Liver (tissue), 9 donors: ENCODE results near the gene ORC3. TPM values are rescaled to one million over a fixed set of nuclear protein-coding genes. Genes with fewer than 3 reads are reported as not detected.

Source experiments
- DNase-seq: peaks from one replicate; pipeline ENCODE4 v3.0.0-alpha.2; 2017; ENCODE audit warnings: low spot score
- H3K27ac ChIP-seq, 2 donors: one replicate each; pipeline ENCODE4 v1.7.0; 2013; ENCODE audit warnings: inconsistent platforms in 2 of 2, low read length in 2 of 2, control low read depth in 1 of 2, low read depth in 1 of 2, mild to moderate bottlenecking in 1 of 2
- H3K27me3 ChIP-seq, 4 donors: one replicate each; pipeline versions ENCODE4 v1.6.1 to v1.7.0; 2013; ENCODE audit warnings: low read length in 3 of 4, inconsistent platforms in 1 of 4, mild to moderate bottlenecking in 1 of 4, moderate library complexity in 1 of 4; ENCODE audit not compliant: control insufficient read depth in 4 of 4, insufficient read depth in 4 of 4
- H3K36me3 ChIP-seq, 4 donors: one replicate each; pipeline versions ENCODE4 v1.6.1 to v1.7.0; 2013; ENCODE audit warnings: low read length in 3 of 4, mild to moderate bottlenecking in 3 of 4, low read depth in 1 of 4, moderate library complexity in 1 of 4; ENCODE audit not compliant: control insufficient read depth in 4 of 4, insufficient read depth in 3 of 4
- H3K4me1 ChIP-seq, 4 donors: one replicate each; pipeline versions ENCODE4 v1.6.1 to v1.7.0; 2013; ENCODE audit warnings: low read length in 3 of 4, mild to moderate bottlenecking in 3 of 4, moderate library complexity in 1 of 4; ENCODE audit not compliant: control insufficient read depth in 4 of 4, insufficient read depth in 4 of 4
- H3K4me3 ChIP-seq, 3 donors: one replicate each; pipeline versions ENCODE4 v1.6.1 to v1.7.0; 2013; ENCODE audit warnings: low read length in 3 of 3, control low read depth in 1 of 3, low read depth in 1 of 3, mild to moderate bottlenecking in 1 of 3
- H3K9ac ChIP-seq, 2 donors: one replicate each; pipeline ENCODE4 v1.7.0; 2013; ENCODE audit warnings: low read length in 2 of 2, mild to moderate bottlenecking in 2 of 2, moderate library complexity in 2 of 2, control low read depth in 1 of 2, low read depth in 1 of 2
- H3K9me3 ChIP-seq, 4 donors: one replicate each; pipeline versions ENCODE4 v1.6.1 to v1.7.0; 2013; ENCODE audit warnings: low read length in 3 of 4; ENCODE audit not compliant: control insufficient read depth in 4 of 4
- ATF3 ChIP-seq: IDR thresholded peaks from 2 replicates; pipeline ENCODE4 v1.6.1; 2016; ENCODE audit warnings: antibody characterized with exemption
- EGR1 ChIP-seq, 2 donors: IDR thresholded peaks; 2 replicates each; pipeline ENCODE4 v1.6.1; 2016 to 2018; ENCODE audit warnings: antibody characterized with exemption in 2 of 2, low read depth in 2 of 2
- GABPA ChIP-seq, 2 donors: IDR thresholded peaks in 1 of 2; conservative IDR thresholded peaks in 1 of 2; 2 replicates each; pipeline ENCODE4 v1.6.1; 2016; ENCODE audit warnings: antibody characterized with exemption in 2 of 2, mild to moderate bottlenecking in 1 of 2, moderate library complexity in 1 of 2
- HNF4G ChIP-seq: IDR thresholded peaks from 2 replicates; pipeline ENCODE4 v1.6.1; 2016; ENCODE audit warnings: antibody characterized with exemption
- NR2F2 ChIP-seq: IDR thresholded peaks from 2 replicates; pipeline ENCODE4 v1.6.1; 2016; ENCODE audit warnings: antibody characterized with exemption
- RAD21 ChIP-seq, 2 donors: IDR thresholded peaks; 2 replicates each; pipeline ENCODE4 v1.6.1; 2016; ENCODE audit warnings: antibody characterized with exemption in 2 of 2, mild to moderate bottlenecking in 2 of 2
- RXRA ChIP-seq, 2 donors: IDR thresholded peaks; 2 replicates each; pipeline ENCODE4 v1.6.1; 2017 to 2018; ENCODE audit warnings: antibody characterized with exemption in 2 of 2, mild to moderate bottlenecking in 1 of 2
- SP1 ChIP-seq: IDR thresholded peaks from 2 replicates; pipeline ENCODE4 v1.6.1; 2018; ENCODE audit warnings: antibody characterized with exemption, mild to moderate bottlenecking
- TAF1 ChIP-seq: conservative IDR thresholded peaks from 2 replicates; pipeline ENCODE4 v1.6.1; 2016; ENCODE audit warnings: antibody characterized with exemption, mild to moderate bottlenecking
- YY1 ChIP-seq: IDR thresholded peaks from 2 replicates; pipeline ENCODE4 v1.6.1; 2016; ENCODE audit warnings: antibody characterized with exemption, mild to moderate bottlenecking
- ZBTB33 ChIP-seq: IDR thresholded peaks from 2 replicates; pipeline ENCODE4 v1.6.1; 2016; ENCODE audit warnings: antibody characterized with exemption
- WGBS: extraction: QIAGEN DNeasy Blood & Tissue Kit; methylation state at CpG from one replicate; pipeline ENCODE4 v1.1.7; 2013; 5-methylcytosine and 5-hydroxymethylcytosine counted together
- polyA plus RNA-seq, 2 donors: library from polyadenylated mRNA; stranded (reverse) in 1 of 2; unstranded in 1 of 2; fragments of 200-250 nt in 1 of 2; fragments of >200 nt in 1 of 2; fragmentation: Nextera tagmentation in 1 of 2; extraction: Ambion mirVana in 1 of 2; gene quantifications; one replicate each; pipeline versions ENCODE4 v1.2.1 to v1.2.3, GENCODE V29; 2013 to 2015
- total RNA-seq, 2 donors: library from RNA; depleted of rRNA; stranded (reverse); fragments of >200 nt; gene quantifications; one replicate each; pipeline ENCODE4 v1.2.3, GENCODE V29; 2014
- TF ChIP-seq, protein P1 (sequence below): IDR thresholded peaks from 2 replicates; pipeline ENCODE4 v1.6.1; 2016; ENCODE audit warnings: antibody characterized with exemption, mild to moderate bottlenecking
- TF ChIP-seq, protein P2 (sequence below): IDR thresholded peaks from 2 replicates; pipeline ENCODE4 v1.6.1; 2016; ENCODE audit warnings: antibody characterized with exemption
- donor health status: healthy.
- donor health status: healthy.
- donor health status: healthy.
- donor health status: healthy.
- donor health status: healthy.

ORC3 gene
- total and polyA plus RNA-seq, 4 donors: 5.2 to 14.5 (median 10.5) TPM

DNA sequence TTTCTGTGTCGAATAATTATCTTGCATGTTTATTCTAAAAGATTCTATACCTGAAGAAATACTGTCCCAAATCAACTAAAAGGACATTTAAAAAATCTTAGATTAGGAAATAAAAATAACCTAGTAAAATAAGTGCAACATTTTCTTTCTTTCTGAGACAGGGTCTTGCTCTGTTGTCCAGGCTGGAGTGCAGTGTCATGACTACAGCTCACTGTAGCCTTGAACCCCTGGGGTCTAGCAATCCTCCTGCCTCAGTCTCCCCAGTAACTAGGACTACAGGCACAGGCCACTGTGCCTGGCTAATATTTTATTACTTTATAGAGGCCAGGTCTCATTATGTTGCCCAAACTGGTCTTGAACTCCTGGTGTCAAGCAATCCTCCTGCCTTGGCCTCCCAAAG is 48.9 kb upstream of the ORC3 start:
- TF ChIP-seq RXRA (IDR thresholded peaks at IDR 0.05): no peak
- no peak for TF ChIP-seq TAF1
- TF ChIP-seq SP1: no peak
- TF ChIP-seq EGR1 (IDR thresholded peaks at IDR 0.05; ENCODE audit: low read depth in 2 of 2): no peak
- no peak for TF ChIP-seq YY1
- no peak for TF ChIP-seq ATF3
- no peak for TF ChIP-seq GABPA (IDR thresholded peaks at IDR 0.05 in 1 of 2, conservative IDR thresholded peaks at IDR 0.05 in 1 of 2)
- TF ChIP-seq ZBTB33: no peak
- no peak for TF ChIP-seq RAD21 (IDR thresholded peaks at IDR 0.05)
- TF ChIP-seq, protein P1, sequence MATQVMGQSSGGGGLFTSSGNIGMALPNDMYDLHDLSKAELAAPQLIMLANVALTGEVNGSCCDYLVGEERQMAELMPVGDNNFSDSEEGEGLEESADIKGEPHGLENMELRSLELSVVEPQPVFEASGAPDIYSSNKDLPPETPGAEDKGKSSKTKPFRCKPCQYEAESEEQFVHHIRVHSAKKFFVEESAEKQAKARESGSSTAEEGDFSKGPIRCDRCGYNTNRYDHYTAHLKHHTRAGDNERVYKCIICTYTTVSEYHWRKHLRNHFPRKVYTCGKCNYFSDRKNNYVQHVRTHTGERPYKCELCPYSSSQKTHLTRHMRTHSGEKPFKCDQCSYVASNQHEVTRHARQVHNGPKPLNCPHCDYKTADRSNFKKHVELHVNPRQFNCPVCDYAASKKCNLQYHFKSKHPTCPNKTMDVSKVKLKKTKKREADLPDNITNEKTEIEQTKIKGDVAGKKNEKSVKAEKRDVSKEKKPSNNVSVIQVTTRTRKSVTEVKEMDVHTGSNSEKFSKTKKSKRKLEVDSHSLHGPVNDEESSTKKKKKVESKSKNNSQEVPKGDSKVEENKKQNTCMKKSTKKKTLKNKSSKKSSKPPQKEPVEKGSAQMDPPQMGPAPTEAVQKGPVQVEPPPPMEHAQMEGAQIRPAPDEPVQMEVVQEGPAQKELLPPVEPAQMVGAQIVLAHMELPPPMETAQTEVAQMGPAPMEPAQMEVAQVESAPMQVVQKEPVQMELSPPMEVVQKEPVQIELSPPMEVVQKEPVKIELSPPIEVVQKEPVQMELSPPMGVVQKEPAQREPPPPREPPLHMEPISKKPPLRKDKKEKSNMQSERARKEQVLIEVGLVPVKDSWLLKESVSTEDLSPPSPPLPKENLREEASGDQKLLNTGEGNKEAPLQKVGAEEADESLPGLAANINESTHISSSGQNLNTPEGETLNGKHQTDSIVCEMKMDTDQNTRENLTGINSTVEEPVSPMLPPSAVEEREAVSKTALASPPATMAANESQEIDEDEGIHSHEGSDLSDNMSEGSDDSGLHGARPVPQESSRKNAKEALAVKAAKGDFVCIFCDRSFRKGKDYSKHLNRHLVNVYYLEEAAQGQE: no peak
- no peak for TF ChIP-seq HNF4G
- WGBS: 85% methylated on average over 1 of the region's 1 CpG

GRCh38 chr6:87541744-87542143 is 48.2 kb upstream of the ORC3 start:
- peaks cover 7 to 25% (median 20%) of the 10 kb centered on the region in 4 donors for H3K36me3 ChIP-seq
- no peak overlapping the region for H3K9ac ChIP-seq
- 94% methylated on average over 2 of the region's 2 CpGs for WGBS
- H3K27me3 ChIP-seq: no peaks in the 10 kb centered on the region
- H3K4me1 ChIP-seq: peaks cover 0 to 6% (median 1%) of the 10 kb centered on the region in 4 donors
- H3K4me3 ChIP-seq: no peak overlapping the region
- peaks cover 0 to 3% (median 0%) of the 10 kb centered on the region in 4 donors for H3K9me3 ChIP-seq
- no peak for DNase-seq
- no peak for TF ChIP-seq HNF4G
- no peak overlapping the region for H3K27ac ChIP-seq

More for the DNA sequence above, 48.9 kb upstream of the ORC3 start:
- peaks cover 0 to 3% (median 0%) of the 10 kb centered on the region in 4 donors for H3K9me3 ChIP-seq
- no peaks in the 10 kb centered on the region for H3K27me3 ChIP-seq
- DNase-seq: no peak
- peaks cover 7 to 25% (median 20%) of the 10 kb centered on the region in 4 donors for H3K36me3 ChIP-seq
- H3K4me1 ChIP-seq: peaks cover 0 to 6% (median 1%) of the 10 kb centered on the region in 4 donors
- no peak overlapping the region for H3K9ac ChIP-seq
- H3K4me3 ChIP-seq: no peak overlapping the region
- H3K27ac ChIP-seq: no peak overlapping the region

DNA sequence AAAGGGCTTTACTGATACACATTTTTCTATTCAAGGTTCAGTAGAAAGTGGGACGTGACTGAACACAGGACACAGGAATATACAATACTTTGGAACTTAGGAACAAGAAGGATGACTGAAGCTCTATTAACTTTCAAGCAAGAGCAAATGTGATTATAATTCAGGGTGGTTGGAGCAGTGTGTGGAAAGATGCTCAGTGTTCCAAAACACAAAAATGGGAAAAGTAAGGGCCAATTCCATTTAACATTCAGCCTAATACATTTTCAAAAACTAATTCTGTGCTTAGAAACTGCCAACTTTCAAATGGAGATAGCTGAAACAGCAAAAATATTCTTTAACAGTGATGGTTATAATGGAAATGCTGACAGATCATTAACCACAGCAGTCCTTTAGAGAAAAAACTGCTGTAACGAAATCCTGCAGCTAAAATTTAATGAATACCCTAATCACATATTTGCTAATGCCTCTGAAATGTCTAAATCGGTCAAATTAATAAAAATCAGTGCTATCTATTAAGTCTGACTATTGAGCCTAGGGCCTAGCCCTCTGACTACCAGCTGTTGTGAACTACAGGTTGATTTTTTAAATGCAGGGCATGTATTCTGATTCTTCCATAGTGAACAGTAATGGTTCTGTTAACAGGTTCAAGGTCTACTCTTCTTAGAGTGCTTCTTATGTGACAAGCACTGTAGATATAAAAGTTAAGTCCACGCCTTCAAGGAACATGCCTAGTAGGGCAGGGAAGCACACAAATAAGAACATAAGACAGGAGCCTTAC is 46.0 kb upstream of the ORC3 start:
- H3K27ac ChIP-seq: no peak overlapping the region
- 88% methylated on average over 4 of the region's 4 CpGs for WGBS
- no peak overlapping the region for H3K4me3 ChIP-seq
- no peaks in the 10 kb centered on the region for H3K27me3 ChIP-seq
- H3K9ac ChIP-seq: no peak overlapping the region
- TF ChIP-seq, protein P2, sequence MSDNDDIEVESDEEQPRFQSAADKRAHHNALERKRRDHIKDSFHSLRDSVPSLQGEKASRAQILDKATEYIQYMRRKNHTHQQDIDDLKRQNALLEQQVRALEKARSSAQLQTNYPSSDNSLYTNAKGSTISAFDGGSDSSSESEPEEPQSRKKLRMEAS: no peak
- no peak for TF ChIP-seq EGR1 (IDR thresholded peaks at IDR 0.05; ENCODE audit: low read depth in 2 of 2)
- TF ChIP-seq NR2F2: no peak
- no peak for TF ChIP-seq YY1
- no peak for TF ChIP-seq ATF3
- peaks cover 7 to 26% (median 22%) of the 10 kb centered on the region in 4 donors for H3K36me3 ChIP-seq
- no peak for DNase-seq
- H3K9me3 ChIP-seq: peaks cover 0 to 3% (median 0%) of the 10 kb centered on the region in 4 donors
- no peaks in the 10 kb centered on the region for H3K4me1 ChIP-seq
